AG04450 (cell line): ENCODE measurements around the gene SEC14L1. TPM values are rescaled to one million over a fixed set of nuclear protein-coding genes. Genes with fewer than 3 reads are reported as not detected.

Experiments used
- CTCF ChIA-PET: fragments of 300-600, 350-600 bp; formaldehyde crosslinking; extraction: SDS; loops from one replicate; lab custom pipeline; 2022; ENCODE audit warnings: antibody characterized with exemption, inconsistent platforms; lab: Charles Lee
- POLR2A ChIA-PET: fragments of 350-600 bp; formaldehyde crosslinking; extraction: SDS; loops from one replicate; lab custom pipeline; 2021; ENCODE audit warnings: antibody characterized with exemption, inconsistent platforms; lab: Yijun Ruan, JAX
- DNase-seq: peaks from one replicate; pipeline ENCODE4 v3.0.0-alpha.2; 2011; ENCODE audit warnings: low read depth, low spot score
- H3K27ac ChIP-seq: one replicate; pipeline ENCODE4 v1.5.1; 2012; ENCODE audit warnings: low read depth, low read length, control low read depth
- H3K27me3 ChIP-seq: one replicate; pipeline ENCODE4 v1.6.0; 2012; ENCODE audit warnings: low read length; ENCODE audit not compliant: control insufficient read depth, insufficient read depth
- H3K4me3 ChIP-seq: 2 replicates; pipeline ENCODE4 v1.5.1; 2011; ENCODE audit warnings: mild to moderate bottlenecking, low read depth, low read length, control low read depth
- H3K9me3 ChIP-seq: 2 replicates; pipeline ENCODE4 v1.5.1; 2012; ENCODE audit warnings: low read length; ENCODE audit not compliant: control insufficient read depth, insufficient read depth
- CTCF ChIP-seq: IDR thresholded peaks from 2 replicates; pipeline ENCODE4 v1.5.1; 2011; ENCODE audit warnings: low read depth, low read length, control low read depth, inconsistent platforms
- polyA plus RNA-seq: library from polyadenylated mRNA; depleted of rRNA; stranded (reverse); fragments of >200 nt; gene quantifications from 2 replicates; pipeline ENCODE4 v1.2.3, GENCODE V29; 2011

SEC14L1 gene
- polyA plus RNA-seq, 1 experiment: 38.7 TPM

GRCh38 chr17:77203436-77203835, 62.7 kb downstream of the SEC14L1 start:
- CTCF ChIA-PET: interaction anchor here (0.7 kb wide), 1 partner anchor 116 kb away, joined by 3 read pairs; no protein-coding TSS in a partner anchor
- DNase-seq: no peak
- no peaks in the 10 kb centered on the region for H3K9me3 ChIP-seq
- POLR2A ChIA-PET: no interaction called here
- no peak overlapping the region for H3K27ac ChIP-seq
- TF ChIP-seq CTCF: no peak
- no peaks in the 10 kb centered on the region for H3K27me3 ChIP-seq
- no peak overlapping the region for H3K4me3 ChIP-seq

- H3K9me3 ChIP-seq: no peaks in the 10 kb centered on the region
- H3K27me3 ChIP-seq: no peaks in the 10 kb centered on the region
- no peak for TF ChIP-seq CTCF
- ChIA-PET POLR2A (no interaction called here), CTCF (no interaction called here)
- H3K4me3 ChIP-seq: no peak overlapping the region
- no peak for DNase-seq
- H3K27ac ChIP-seq: no peak overlapping the region
Observed at GRCh38 chr17:77203846-77204245, 63.1 kb downstream of the SEC14L1 start.

- TF ChIP-seq CTCF: no peak
- H3K27ac ChIP-seq: no peak overlapping the region
- ChIA-PET POLR2A (no interaction called here), CTCF (no interaction called here)
- no peak overlapping the region for H3K4me3 ChIP-seq
- H3K27me3 ChIP-seq: no peaks in the 10 kb centered on the region
- DNase-seq: no peak
- peaks cover 3% of the 10 kb centered on the region; the same call in 1 of the 2 replicates for H3K9me3 ChIP-seq
Observed at GRCh38 chr17:77204536-77204935, 63.8 kb downstream of the SEC14L1 start.

GRCh38 chr17:77205396-77206125, 64.8 kb downstream of the SEC14L1 start:
- no peak for TF ChIP-seq CTCF
- ChIA-PET POLR2A (no interaction called here), CTCF (interaction anchor here (1.5 kb wide), 1 partner anchor 117 kb away, joined by 6 read pairs; no protein-coding TSS in a partner anchor)
- peaks cover 3% of the 10 kb centered on the region; the same call in 1 of the 2 replicates for H3K9me3 ChIP-seq
- no peak overlapping the region for H3K4me3 ChIP-seq
- H3K27me3 ChIP-seq: no peaks in the 10 kb centered on the region
- no peak overlapping the region for H3K27ac ChIP-seq
- no peak for DNase-seq

GRCh38 chr17:77206158-77206956, 65.6 kb downstream of the SEC14L1 start:
- no peak for DNase-seq
- H3K27ac ChIP-seq: no peak overlapping the region
- ChIA-PET POLR2A (no interaction called here), CTCF (interaction anchor here (1.5 kb wide), 1 partner anchor 118 kb away, joined by 6 read pairs; no protein-coding TSS in a partner anchor)
- H3K27me3 ChIP-seq: no peaks in the 10 kb centered on the region
- no peak for TF ChIP-seq CTCF
- no peak overlapping the region for H3K4me3 ChIP-seq
- H3K9me3 ChIP-seq: peaks cover 3% of the 10 kb centered on the region; the same call in 1 of the 2 replicates
